HG03108 (cell line): Measurements from ENCODE around the gene MCF2L.

ENCODE experiments used
- ATAC-seq: cut with Tn5 transposase; IDR thresholded peaks from one replicate; pipeline ENCODE4 v1.9.1; 2021; ENCODE audit warnings: moderate library complexity; ENCODE audit not compliant: unreplicated experiment

MCF2L gene

GRCh38 chr13:113119166-113119821 is 150.3 kb downstream of the MCF2L start:
- no peak for ATAC-seq

- no peak for ATAC-seq
Measured at GRCh38 chr13:113119822-113120189, 150.8 kb downstream of the MCF2L start.

- no peak for ATAC-seq
Measured at GRCh38 chr13:113120300-113121182, 151.5 kb downstream of the MCF2L start.

GRCh38 chr13:113121183-113121927 is 152.3 kb downstream of the MCF2L start:
- ATAC-seq: no peak

- ATAC-seq: no peak
Measured at GRCh38 chr13:113121928-113122471, 153.0 kb downstream of the MCF2L start.

- no peak for ATAC-seq
Measured at GRCh38 chr13:113122550-113123225, 153.7 kb downstream of the MCF2L start, which contains the start of gene F10. Gene F10, plus strand, starts transcription at chr13:113122799. Its CDS starts 57 bp downstream, at chr13:113122856.

GRCh38 chr13:113123226-113124201 is 154.5 kb downstream of the MCF2L start:
- ATAC-seq: no peak

- ATAC-seq: no peak
Measured at GRCh38 chr13:113124211-113124970, 155.4 kb downstream of the MCF2L start.

- ATAC-seq: no peak
Measured at GRCh38 chr13:113125506-113126264, 156.7 kb downstream of the MCF2L start.

- ATAC-seq: no peak
Measured at GRCh38 chr13:113126265-113127150, 157.5 kb downstream of the MCF2L start.

GRCh38 chr13:113129480-113129879 is 160.5 kb downstream of the MCF2L start:
- ATAC-seq: no peak

- ATAC-seq: no peak
Measured at GRCh38 chr13:113129921-113130750, 161.1 kb downstream of the MCF2L start.

- ATAC-seq: no peak
Measured at GRCh38 chr13:113135281-113135760, 166.3 kb downstream of the MCF2L start.

GRCh38 chr13:113137691-113138298 is 168.8 kb downstream of the MCF2L start:
- ATAC-seq: no peak

GRCh38 chr13:113138792-113139551 is 170.0 kb downstream of the MCF2L start:
- no peak for ATAC-seq
